Esophagus squamous epithelium (tissue), 5 donors: Measurements from ENCODE around the gene SGTB. TPM values are rescaled to one million over a fixed set of nuclear protein-coding genes. Genes with fewer than 3 reads are reported as not detected.
A peak's percentile ranks its signal among the peaks of the same experiment; 100 is the strongest.

ENCODE experiments used
- DNase-seq: peaks from one replicate; lab custom pipeline; 2025; lab: John Stamatoyannopoulos, UW
- H3K27ac ChIP-seq, 4 donors: fragments of 200-600 bp; sonication (generic); one replicate each; pipeline ENCODE4 v1.5.1; 2016 to 2019; ENCODE audit warnings: mild to moderate bottlenecking in 1 of 4
- H3K27me3 ChIP-seq, 4 donors: fragments of 200-600 bp; sonication (generic); 1 replicate in 3 of 4; 2 replicates in 1 of 4; pipeline versions ENCODE4 v1.5.1 to v1.6.0; 2017 to 2021; ENCODE audit warnings: antibody characterized with exemption in 1 of 4
- H3K36me3 ChIP-seq, 3 donors: fragments of 200-600 bp; sonication (generic); one replicate each; pipeline ENCODE4 v1.5.1; 2016 to 2019
- H3K4me1 ChIP-seq, 3 donors: fragments of 200-600 bp; sonication (generic); one replicate each; pipeline ENCODE4 v1.5.1; 2017 to 2019
- H3K4me3 ChIP-seq, 4 donors: fragments of 200-600 bp; sonication (generic); 1 replicate in 3 of 4; 2 replicates in 1 of 4; pipeline ENCODE4 v1.5.1; 2016 to 2019; ENCODE audit warnings: mild to moderate bottlenecking in 2 of 4, moderate library complexity in 1 of 4
- H3K9me3 ChIP-seq, 3 donors: fragments of 200-600 bp; sonication (generic); one replicate each; pipeline ENCODE4 v1.5.1; 2016 to 2019
- POLR2A ChIP-seq, 4 donors: fragments of 450-650 bp; IDR thresholded peaks; one replicate each; pipeline ENCODE4 v1.6.1; 2017; ENCODE audit warnings: antibody characterized with exemption in 4 of 4, mild to moderate bottlenecking in 4 of 4, moderate library complexity in 3 of 4
- WGBS, 2 donors: methylation state at CpG; one replicate each; pipeline ENCODE4 v1.1.5; 2018; 5-methylcytosine and 5-hydroxymethylcytosine counted together
- intact Hi-C: fragments of 100-400 bp; cut with DNase I; formaldehyde crosslinking; loops from one replicate; pipeline ENCODE4 v1.15.0; 2022
- total RNA-seq, 4 donors: library from RNA; depleted of rRNA; stranded (reverse); fragments of >200 nt; gene quantifications; one replicate each; pipeline ENCODE4 v1.1.0, GENCODE V29; 2016
- TF ChIP-seq, protein P1 (sequence below), 6 experiments: fragments of 450-650 bp in 4 of 6; fragments of 200-600 bp in 2 of 6; sonication (generic) in 2 of 6; IDR thresholded peaks; one replicate each; pipeline ENCODE4 v1.5.1; 2016 to 2019; ENCODE audit warnings: antibody characterized with exemption in 6 of 6, mild to moderate bottlenecking in 4 of 6, moderate library complexity in 4 of 6
- donor health status: DM: yes; HTN: yes; CAD: no.

Gene SGTB
- total RNA-seq, 4 donors from 2014 or later: 0.99 to 5.8 (median 3.7) TPM

DNA sequence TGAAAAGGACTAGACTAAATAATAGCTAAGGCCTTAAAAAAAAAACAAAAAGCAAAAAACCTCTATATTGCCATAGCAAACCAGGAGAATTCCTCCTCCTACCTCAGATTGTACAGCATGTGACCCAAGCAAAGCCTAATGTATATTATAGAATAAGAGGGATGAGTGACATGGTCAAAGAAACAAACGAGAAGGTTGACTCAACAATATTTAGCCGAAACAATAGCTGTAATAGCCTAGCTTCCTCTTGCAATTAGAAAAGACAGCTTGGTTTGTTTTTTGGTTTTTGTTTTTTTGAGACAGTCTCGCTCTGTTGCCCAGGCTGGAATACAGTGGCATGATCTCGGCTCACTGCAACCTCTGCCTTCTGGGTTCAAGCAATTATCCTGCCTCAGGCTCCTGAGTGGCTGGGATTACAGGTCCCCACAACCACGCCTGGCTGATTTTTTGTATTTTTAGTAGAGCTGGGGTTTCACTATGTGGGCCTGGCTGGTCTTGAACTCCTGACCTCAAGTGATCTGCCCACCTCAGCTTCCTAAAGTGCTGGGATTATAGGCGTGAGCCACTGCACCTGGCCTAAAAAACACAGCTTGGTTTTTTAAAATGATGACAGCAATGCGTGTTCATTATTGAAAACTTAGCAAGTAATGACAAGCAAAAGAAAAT, 5.7 kb upstream of the SGTB start:
- DNase-seq: no peak
- TF ChIP-seq, protein P1, sequence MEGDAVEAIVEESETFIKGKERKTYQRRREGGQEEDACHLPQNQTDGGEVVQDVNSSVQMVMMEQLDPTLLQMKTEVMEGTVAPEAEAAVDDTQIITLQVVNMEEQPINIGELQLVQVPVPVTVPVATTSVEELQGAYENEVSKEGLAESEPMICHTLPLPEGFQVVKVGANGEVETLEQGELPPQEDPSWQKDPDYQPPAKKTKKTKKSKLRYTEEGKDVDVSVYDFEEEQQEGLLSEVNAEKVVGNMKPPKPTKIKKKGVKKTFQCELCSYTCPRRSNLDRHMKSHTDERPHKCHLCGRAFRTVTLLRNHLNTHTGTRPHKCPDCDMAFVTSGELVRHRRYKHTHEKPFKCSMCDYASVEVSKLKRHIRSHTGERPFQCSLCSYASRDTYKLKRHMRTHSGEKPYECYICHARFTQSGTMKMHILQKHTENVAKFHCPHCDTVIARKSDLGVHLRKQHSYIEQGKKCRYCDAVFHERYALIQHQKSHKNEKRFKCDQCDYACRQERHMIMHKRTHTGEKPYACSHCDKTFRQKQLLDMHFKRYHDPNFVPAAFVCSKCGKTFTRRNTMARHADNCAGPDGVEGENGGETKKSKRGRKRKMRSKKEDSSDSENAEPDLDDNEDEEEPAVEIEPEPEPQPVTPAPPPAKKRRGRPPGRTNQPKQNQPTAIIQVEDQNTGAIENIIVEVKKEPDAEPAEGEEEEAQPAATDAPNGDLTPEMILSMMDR (IDR thresholded peaks at IDR 0.05): no peak
- no peak for TF ChIP-seq POLR2A (IDR thresholded peaks at IDR 0.05)
- Histone ChIP-seq H3K27ac (peak overlapping the region in 2 of 4 donors; percentile 10 to 38), H3K9me3 (no peaks in the 10 kb centered on the region), H3K4me1 (peaks cover 0 to 22% (median 8%) of the 10 kb centered on the region in 3 donors), H3K27me3 (no peaks in the 10 kb centered on the region), H3K36me3 (no peaks in the 10 kb centered on the region), H3K4me3 (no peak overlapping the region)
- WGBS, 2 donors: 36 to 61% methylated on average over 6 to 7 of the region's 7 CpGs
- intact Hi-C loops: no loop called here

DNA sequence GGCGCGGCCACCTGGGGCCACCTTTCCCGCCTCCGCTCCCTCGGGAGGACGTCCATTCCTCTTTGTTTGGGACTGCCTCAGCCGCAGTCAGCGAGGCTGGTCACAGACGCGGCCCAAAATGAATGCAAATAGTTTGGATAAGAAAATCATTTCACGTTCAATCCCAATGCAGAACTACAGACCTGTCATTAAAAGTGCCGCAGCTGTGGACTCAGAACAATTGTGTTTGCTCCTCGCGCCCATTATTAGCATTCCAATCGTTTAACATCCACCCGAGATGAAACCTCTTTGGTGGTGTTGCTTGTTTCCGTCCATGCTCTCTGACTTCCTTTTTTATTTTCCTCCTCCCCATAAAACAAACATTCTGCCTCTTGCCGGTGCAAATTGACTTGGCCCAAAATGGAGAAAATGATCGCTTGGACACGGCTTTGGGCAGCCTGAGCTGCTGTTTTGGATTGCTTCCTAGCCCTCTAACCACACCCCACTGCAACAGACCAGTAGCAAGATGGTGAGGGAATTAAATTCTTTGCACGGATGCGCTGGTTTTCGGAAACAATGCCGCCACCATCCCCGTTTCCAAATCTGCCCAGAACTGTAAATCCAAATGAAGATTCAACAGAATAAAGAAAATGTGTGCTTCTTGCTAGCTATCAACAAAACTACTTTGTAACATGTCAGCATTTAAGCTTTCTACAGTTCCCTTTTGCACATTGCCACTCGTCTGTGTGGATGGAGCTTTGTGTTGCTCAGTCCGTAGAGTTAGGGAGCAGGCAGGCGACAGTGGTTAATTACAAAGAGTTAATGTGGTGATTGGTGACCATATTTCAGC, 880 bp upstream of the SGTB start:
- TF ChIP-seq POLR2A (IDR thresholded peaks at IDR 0.05): no peak
- TF ChIP-seq, protein P1 (IDR thresholded peaks at IDR 0.05): no peak
- intact Hi-C loops: no loop called here
- Histone ChIP-seq H3K4me3 (peak overlapping the region; percentile 81 to 96 (median 86)), H3K9me3 (no peaks in the 10 kb centered on the region), H3K27ac (peak overlapping the region; percentile 73 to 91 (median 84)), H3K4me1 (peaks cover 0 to 33% (median 11%) of the 10 kb centered on the region in 3 donors), H3K27me3 (no peaks in the 10 kb centered on the region), H3K36me3 (peaks cover 0 to 5% (median 0%) of the 10 kb centered on the region in 3 donors)
- 5 to 9% methylated on average over 20 to 21 of the region's 28 CpGs for WGBS, 2 donors
- DNase-seq: no peak

DNA sequence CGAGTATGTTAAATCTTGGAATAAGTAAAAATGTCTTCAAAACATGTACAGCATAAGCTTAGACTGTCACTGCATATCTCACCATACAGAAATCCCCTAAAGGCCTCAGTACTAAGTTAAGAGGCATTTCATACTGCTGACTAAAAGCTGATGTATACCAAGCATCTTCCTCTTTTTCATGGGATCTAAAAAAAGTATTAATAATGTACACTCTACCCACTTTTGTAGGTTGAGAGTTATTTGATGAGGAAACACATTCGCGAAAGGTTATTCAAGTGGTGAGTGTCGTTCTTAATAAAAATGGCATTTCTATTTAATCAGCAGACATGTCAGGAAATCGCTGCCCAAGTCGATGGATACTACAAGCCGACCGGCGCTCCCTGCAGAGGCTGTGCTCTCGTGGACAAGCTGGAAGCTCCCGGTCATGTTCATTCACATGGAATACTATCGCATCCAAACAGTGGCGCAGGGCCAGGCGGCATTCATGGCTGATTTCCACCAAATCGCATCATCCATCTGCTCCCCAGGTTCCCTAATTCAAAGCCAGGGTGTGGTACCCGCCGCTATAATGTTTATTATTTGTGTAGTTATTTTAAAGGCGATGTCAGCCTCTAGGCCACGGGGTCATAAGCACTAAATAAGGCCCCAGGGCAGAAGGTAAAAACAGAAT, 724 bp downstream of the SGTB start:
- Histone ChIP-seq H3K36me3 (peaks cover 0 to 13% (median 0%) of the 10 kb centered on the region in 3 donors), H3K27ac (peak overlapping the region; percentile 83 to 91 (median 85)), H3K4me1 (peaks cover 0 to 25% (median 7%) of the 10 kb centered on the region in 3 donors), H3K9me3 (no peaks in the 10 kb centered on the region), H3K27me3 (no peaks in the 10 kb centered on the region), H3K4me3 (peak overlapping the region; percentile 81 to 96 (median 86))
- TF ChIP-seq, protein P1 (IDR thresholded peaks at IDR 0.05): no peak
- no peak for TF ChIP-seq POLR2A (IDR thresholded peaks at IDR 0.05)
- WGBS, 2 donors: 3 to 5% methylated on average over 15 to 18 of the region's 19 CpGs
- no peak for DNase-seq
- intact Hi-C loops: no loop called here

DNA sequence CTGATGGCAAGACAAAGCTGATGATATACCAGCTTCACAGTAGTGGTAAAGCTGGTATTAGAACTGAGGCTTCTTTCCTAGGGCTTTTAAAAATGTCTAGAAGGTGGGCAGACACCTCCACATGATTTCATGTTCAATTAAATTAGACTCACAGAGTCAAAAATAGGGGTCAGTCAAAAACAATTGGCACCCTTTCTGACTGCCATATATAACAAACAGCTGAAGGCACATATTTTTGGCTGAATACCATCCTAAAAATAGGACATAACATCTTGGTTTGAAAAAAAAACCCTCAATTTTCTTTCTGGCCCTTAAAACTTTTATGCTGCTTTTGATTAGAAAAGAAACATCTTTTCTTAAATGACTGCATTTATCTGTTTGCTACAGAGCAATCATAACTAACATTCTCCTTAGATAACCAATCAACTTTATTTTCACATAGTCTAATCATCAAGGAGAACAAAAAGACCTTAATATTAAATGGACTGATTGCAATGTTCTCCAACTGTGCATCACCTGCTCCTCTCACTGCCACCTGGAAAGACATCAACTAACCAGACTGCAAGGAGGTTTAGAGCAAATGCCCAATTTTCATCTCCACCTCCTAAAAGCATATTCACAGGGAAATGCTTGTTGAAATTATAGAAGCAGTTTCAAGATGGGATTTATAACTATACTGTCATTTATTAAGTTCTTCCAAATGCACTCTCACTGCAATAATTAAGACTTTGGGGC, 3.2 kb downstream of the SGTB start:
- Histone ChIP-seq H3K4me1 (peaks cover 0 to 25% (median 7%) of the 10 kb centered on the region in 3 donors), H3K36me3 (peaks cover 0 to 22% (median 0%) of the 10 kb centered on the region in 3 donors), H3K27ac (no peak overlapping the region), H3K9me3 (no peaks in the 10 kb centered on the region), H3K27me3 (no peaks in the 10 kb centered on the region), H3K4me3 (no peak overlapping the region)
- TF ChIP-seq, protein P1 (IDR thresholded peaks at IDR 0.05): no peak
- no peak for TF ChIP-seq POLR2A (IDR thresholded peaks at IDR 0.05)
- intact Hi-C loops: no loop called here
- no peak for DNase-seq
